Endothelial cell of umbilical vein (primary cell): ENCODE measurements around the gene RNF125. TPM values are rescaled to one million over a fixed set of nuclear protein-coding genes. Genes with fewer than 3 reads are reported as not detected.

Experiments used
- BruUV-seq: library from RNA; stranded (reverse); fragments of 400-500 nt; replicated peaks from 2 replicates; lab custom pipeline; 2021; lab: Mats Ljungman, UMichigan
- CTCF ChIA-PET: fragments of 300-600, 350-600 bp; sonication (Branson Sonifier 250); formaldehyde crosslinking; loops from one replicate; lab custom pipeline; 2021; ENCODE audit warnings: antibody characterized with exemption, inconsistent platforms; lab: Charles Lee
- POLR2A ChIA-PET: fragments of 300-600, 350-600 bp; sonication (Branson Sonifier 250); formaldehyde crosslinking; loops from one replicate; lab custom pipeline; 2021; ENCODE audit warnings: antibody characterized with exemption, inconsistent platforms; lab: Charles Lee
- DNase-seq: peaks from one replicate; pipeline ENCODE4 v3.0.0-alpha.2; 2011; ENCODE audit warnings: low read depth, low spot score
- FAIRE-seq: peaks from 2 replicates; lab custom pipeline; 2011; peaks lifted over from hg19 to GRCh38; lab: Jason Lieb, UNC
- H2AFZ ChIP-seq: 2 replicates; pipeline ENCODE4 v1.6.0; 2012; ENCODE audit warnings: low read depth, low read length, control low read depth, inconsistent platforms
- H3K27ac ChIP-seq: 2 replicates; pipeline ENCODE4 v1.5.1; 2011; ENCODE audit warnings: low read depth, mild to moderate bottlenecking, control low read depth, low read length, moderate library complexity; ENCODE audit not compliant: insufficient read depth
- H3K27me3 ChIP-seq, 2 experiments: 2 replicates each; pipeline versions ENCODE4 v1.6.0 to v1.6.1; 2011; ENCODE audit warnings: low read length in 2 of 2, mixed read lengths in 1 of 2; ENCODE audit not compliant: control insufficient read depth in 2 of 2, insufficient read depth in 2 of 2
- H3K36me3 ChIP-seq, 2 experiments: 2 replicates in 1 of 2; 3 replicates in 1 of 2; pipeline ENCODE4 v1.5.1; 2011; ENCODE audit warnings: low read length in 2 of 2, mild to moderate bottlenecking in 1 of 2, moderate library complexity in 1 of 2; ENCODE audit not compliant: control insufficient read depth in 2 of 2, insufficient read depth in 2 of 2; ENCODE audit errors: extremely low read depth in 1 of 2
- H3K4me1 ChIP-seq: 3 replicates; pipeline ENCODE4 v1.5.1; 2011; ENCODE audit warnings: mild to moderate bottlenecking, low read length; ENCODE audit not compliant: control insufficient read depth, insufficient read depth; ENCODE audit errors: extremely low read depth
- H3K4me2 ChIP-seq: 2 replicates; pipeline ENCODE4 v1.6.1; 2011; ENCODE audit warnings: low read length, control low read depth, mixed read lengths; ENCODE audit not compliant: insufficient read depth
- H3K4me3 ChIP-seq, 3 experiments: fragments of 200-600 bp in 1 of 3; sonication (generic), shearing (Covaris generic) in 1 of 3; replicated peaks in 1 of 3; 2 replicates each; pipeline ENCODE4 v1.5.1; 2011 to 2016; ENCODE audit warnings: control low read depth in 3 of 3, low read length in 3 of 3, mild to moderate bottlenecking in 2 of 3, inconsistent platforms in 1 of 3, low read depth in 1 of 3, moderate library complexity in 1 of 3; ENCODE audit not compliant: insufficient read depth in 1 of 3
- H3K79me2 ChIP-seq: 2 replicates; pipeline ENCODE4 v1.6.0; 2012; ENCODE audit warnings: low read length, inconsistent platforms; ENCODE audit not compliant: control insufficient read depth, insufficient read depth
- H3K9ac ChIP-seq: replicated peaks from 2 replicates; pipeline ENCODE3; 2011; ENCODE audit warnings: low read length, control low read depth; ENCODE audit not compliant: insufficient read depth; ENCODE audit errors: extremely low read depth
- H3K9me1 ChIP-seq: replicated peaks from 3 replicates; pipeline ENCODE4 v1.6.0; 2011; ENCODE audit warnings: mild to moderate bottlenecking, low read length; ENCODE audit not compliant: control insufficient read depth, insufficient read depth; ENCODE audit errors: extremely low read depth
- H3K9me3 ChIP-seq: replicated peaks from 2 replicates; pipeline ENCODE4 v1.5.1; 2012; ENCODE audit warnings: low read length, inconsistent platforms; ENCODE audit not compliant: control insufficient read depth, insufficient read depth
- H4K20me1 ChIP-seq: replicated peaks from 2 replicates; pipeline ENCODE3; 2011; ENCODE audit warnings: mild to moderate bottlenecking, low read length; ENCODE audit not compliant: control insufficient read depth, insufficient read depth; ENCODE audit errors: extremely low read depth
- EZH2 ChIP-seq: IDR thresholded peaks from 2 replicates; pipeline ENCODE4 v1.6.1; 2012; ENCODE audit warnings: borderline replicate concordance, low read depth, mild to moderate bottlenecking, moderate library complexity, low read length, inconsistent platforms; ENCODE audit not compliant: severe bottlenecking
- JUN ChIP-seq: IDR thresholded peaks from 2 replicates; pipeline ENCODE4 v1.6.1; 2011; ENCODE audit warnings: borderline replicate concordance, low read depth; ENCODE audit not compliant: insufficient read length, insufficient read depth
- POLR2AphosphoS5 ChIP-seq: IDR thresholded peaks from 2 replicates; pipeline ENCODE4 v1.6.1; 2012; ENCODE audit warnings: low read depth, mild to moderate bottlenecking, control low read depth, low read length, moderate library complexity; ENCODE audit not compliant: insufficient read depth
- dilution Hi-C: fragments of 300-500 bp; cut with MboI; formaldehyde crosslinking; loops from one replicate; pipeline ENCODE4 v1.15.0; 2019; ENCODE audit warnings: low sequenced_read_pairs; ENCODE audit not compliant: extremely low pct_ligation_motif_present
- intact Hi-C: fragments of 100-400 bp; cut with micrococcal nuclease; formaldehyde crosslinking; loops from one replicate; pipeline ENCODE4 v1.10.0; 2022
- polyA plus RNA-seq, 4 experiments: library from polyadenylated mRNA; depleted of rRNA in 3 of 4; stranded (reverse) in 3 of 4; unstranded in 1 of 4; fragments of >200 nt; gene quantifications; 2 replicates each; pipeline versions ENCODE4 v1.2.1 to v1.2.3, GENCODE V29; 2011 to 2012; ENCODE audit warnings: missing spikeins in 1 of 4
- total RNA-seq: library from RNA; stranded (reverse); gene quantifications from 2 replicates; pipeline ENCODE4 v1.2.3, GENCODE V29; 2021
- TF ChIP-seq, protein P1 (sequence below): IDR thresholded peaks from 2 replicates; pipeline ENCODE4 v1.6.1; 2011; ENCODE audit not compliant: insufficient read depth, insufficient read length

RNF125 gene
- total and polyA plus RNA-seq, 2 donors (not counting 3 experiments of a cell fraction or from before 2014, with no cell fraction given): 0.73 to 1.3 TPM

DNA sequence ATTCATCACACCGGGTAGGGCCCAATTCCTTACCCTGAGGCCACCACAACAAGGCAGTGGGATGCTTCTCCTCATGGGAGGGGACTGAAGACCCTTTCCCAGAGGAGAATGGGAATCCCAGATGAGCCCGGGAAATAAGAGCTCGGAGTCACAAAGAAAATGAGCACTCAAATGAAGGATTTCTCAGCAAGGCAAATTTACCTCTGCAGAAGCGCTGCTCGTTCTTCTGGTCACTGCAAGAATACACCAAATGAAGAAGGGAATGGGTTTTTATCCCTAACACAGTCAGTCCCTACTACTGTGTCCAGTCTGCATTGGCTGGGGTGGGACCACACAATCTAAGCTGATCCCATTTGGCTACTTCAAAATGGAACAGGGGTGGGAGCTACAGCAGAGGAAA lies 40.0 kb upstream of the RNF125 start:
- DNase-seq (no peak), FAIRE-seq (no peak)
- Histone ChIP-seq H3K27me3 (peaks cover 0 to 5% of the 10 kb centered on the region in 2 experiments), H3K4me2 (no peak overlapping the region), H3K4me1 (peaks cover 3% of the 10 kb centered on the region), H3K36me3 (no peaks in the 10 kb centered on the region), H2AFZ (no peak overlapping the region), H3K27ac (no peak overlapping the region), H3K79me2 (no peaks in the 10 kb centered on the region), H3K9me1 (no peaks in the 10 kb centered on the region), H3K4me3 (no peak overlapping the region), H3K9ac (no peak overlapping the region), H3K9me3 (peaks cover 2% of the 10 kb centered on the region), H4K20me1 (no peaks in the 10 kb centered on the region)
- intact Hi-C loops: loop anchor here (5.0 kb wide), 1 partner anchor 1006 kb away; no protein-coding TSS in a partner anchor
- CTCF ChIA-PET: interaction anchor here (0.6 to 1.2 kb wide), 3 partner anchors 94 to 1410 kb away, joined by 3 read pairs; no protein-coding TSS in a partner anchor
- TF ChIP-seq POLR2AphosphoS5: no peak
- BruUV-seq: no TSS peak
- POLR2A ChIA-PET: no interaction called here
- dilution Hi-C loops: no loop called here

DNA sequence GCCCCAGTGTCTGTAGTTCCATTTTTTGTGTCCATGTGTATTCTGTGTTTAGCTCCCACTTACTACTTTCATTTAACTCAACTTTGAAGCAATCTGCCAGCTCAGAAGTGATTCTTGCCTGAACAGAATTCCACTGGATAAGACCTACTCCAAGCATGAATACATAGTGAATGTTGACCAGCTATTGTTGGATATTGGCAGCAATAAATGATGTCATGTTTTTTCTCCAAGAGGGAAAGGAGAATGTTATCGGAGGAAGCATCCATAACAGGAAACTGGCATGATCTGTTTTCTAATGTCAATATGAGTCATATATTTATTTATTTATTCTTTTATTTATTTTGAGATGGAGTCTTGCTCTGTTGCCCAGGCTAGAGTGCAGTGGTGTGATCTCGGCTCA lies 38.9 kb upstream of the RNF125 start:
- Histone ChIP-seq H3K9me1 (no peaks in the 10 kb centered on the region), H3K27ac (no peak overlapping the region), H3K36me3 (no peaks in the 10 kb centered on the region), H3K4me3 (no peak overlapping the region), H3K9ac (no peak overlapping the region), H3K27me3 (peaks cover 0 to 5% of the 10 kb centered on the region in 2 experiments), H3K79me2 (no peaks in the 10 kb centered on the region), H2AFZ (no peak overlapping the region), H3K4me1 (peaks cover 3% of the 10 kb centered on the region), H4K20me1 (no peaks in the 10 kb centered on the region), H3K9me3 (no peaks in the 10 kb centered on the region), H3K4me2 (no peak overlapping the region)
- POLR2A ChIA-PET: no interaction called here
- TF ChIP-seq JUN (peak; percentile 33), POLR2AphosphoS5 (no peak), EZH2 (no peak)
- TF ChIP-seq, protein P1, sequence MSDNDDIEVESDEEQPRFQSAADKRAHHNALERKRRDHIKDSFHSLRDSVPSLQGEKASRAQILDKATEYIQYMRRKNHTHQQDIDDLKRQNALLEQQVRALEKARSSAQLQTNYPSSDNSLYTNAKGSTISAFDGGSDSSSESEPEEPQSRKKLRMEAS: no peak
- intact Hi-C loops (loop anchor here (5.0 kb wide), 1 partner anchor 1007 kb away; no protein-coding TSS in a partner anchor), dilution Hi-C loops (no loop called here)
- DNase-seq (peak; percentile 13), FAIRE-seq (no peak)
- CTCF ChIA-PET: interaction anchor here (1.2 kb wide), 2 partner anchors 93 to 424 kb away, joined by 3 read pairs; no protein-coding TSS in a partner anchor
- no TSS peak for BruUV-seq
